HepG2 (cell line): ENCODE results near the gene VAPB. TPM values are rescaled to one million over a fixed set of nuclear protein-coding genes. Genes with fewer than 3 reads are reported as not detected.
A peak's percentile ranks its signal among the peaks of the same experiment; 100 is the strongest.

Experiments
- ATAC-seq: fragments of 200-7000 bp; cut with Tn5 transposase; 3 replicates; pipeline ENCODE4 v1.9.1; 2020; ENCODE audit warnings: mild to moderate bottlenecking, moderate library complexity
- BruUV-seq: library from RNA; stranded (reverse); fragments of 400-500 nt; replicated peaks from 2 replicates; lab custom pipeline; 2021; lab: Mats Ljungman, UMichigan
- CTCF ChIA-PET: fragments of 300-600 bp; formaldehyde crosslinking; extraction: SDS; loops from one replicate; lab custom pipeline; 2021; ENCODE audit warnings: low total read pairs, inconsistent platforms, low intra/inter-chr PET ratio; lab: Yijun Ruan, JAX
- POLR2A ChIA-PET: fragments of 350-600 bp; sonication (Branson Sonifier 250); formaldehyde crosslinking; loops from one replicate; lab custom pipeline; 2020; ENCODE audit warnings: antibody characterized with exemption, inconsistent platforms; lab: Yijun Ruan, JAX
- DNase-seq: peaks from one replicate; pipeline ENCODE4 v3.0.0-alpha.2; 2015; ENCODE audit warnings: low spot score
- FAIRE-seq: peaks from 3 replicates; lab custom pipeline; 2011; peaks lifted over from hg19 to GRCh38; lab: Jason Lieb, UNC
- H2AFZ ChIP-seq: one replicate; pipeline ENCODE4 v1.6.1; 2011; ENCODE audit warnings: low read length, inconsistent platforms
- H3K27ac ChIP-seq: fragments of 300-600 bp; 3 replicates; pipeline ENCODE4 v1.8.0; 2011; ENCODE audit warnings: mixed run types, mild to moderate bottlenecking, mixed read lengths, low read length, inconsistent platforms; ENCODE audit not compliant: insufficient read depth; ENCODE audit errors: extremely low read length
- H3K27me3 ChIP-seq, 2 experiments: fragments of 200-600 bp in 1 of 2; 2 replicates in 1 of 2; 3 replicates in 1 of 2; pipeline versions ENCODE4 v1.6.0 to v1.8.0; 2011; ENCODE audit warnings: low read length in 2 of 2, mild to moderate bottlenecking in 2 of 2, moderate library complexity in 2 of 2, inconsistent platforms in 1 of 2; ENCODE audit not compliant: insufficient read depth in 2 of 2, control insufficient read depth in 1 of 2
- H3K36me3 ChIP-seq, 2 experiments: fragments of 200-600 bp in 1 of 2; replicated peaks in 1 of 2; 2 replicates in 1 of 2; 3 replicates in 1 of 2; pipeline versions ENCODE4 v1.5.1 to v1.8.0; 2011; ENCODE audit warnings: low read length in 2 of 2, inconsistent platforms in 1 of 2; ENCODE audit not compliant: insufficient read depth in 2 of 2, control insufficient read depth in 1 of 2
- H3K4me1 ChIP-seq: 2 replicates; pipeline ENCODE4 v1.5.1; 2012; ENCODE audit warnings: low read length, inconsistent platforms; ENCODE audit not compliant: insufficient read depth
- H3K4me2 ChIP-seq: 2 replicates; pipeline ENCODE4 v1.6.0; 2011; ENCODE audit warnings: low read depth, low read length, inconsistent platforms
- H3K4me3 ChIP-seq, 3 experiments: fragments of 200-600 bp in 1 of 3; sonication (generic), shearing (Covaris generic) in 1 of 3; replicated peaks in 1 of 3; 2 replicates each; pipeline ENCODE4 v1.5.1; 2011 to 2016; ENCODE audit warnings: low read length in 3 of 3, inconsistent platforms in 2 of 3, low read depth in 2 of 3, mild to moderate bottlenecking in 2 of 3, control low read depth in 1 of 3, mixed read lengths in 1 of 3; ENCODE audit not compliant: insufficient read depth in 1 of 3
- H3K79me2 ChIP-seq: one replicate; pipeline ENCODE4 v1.6.1; 2011; ENCODE audit warnings: low read length, inconsistent platforms; ENCODE audit not compliant: insufficient read depth
- H3K9ac ChIP-seq: 2 replicates; pipeline ENCODE4 v1.6.0; 2011; ENCODE audit warnings: mild to moderate bottlenecking, low read depth, low read length, inconsistent platforms; ENCODE audit not compliant: insufficient read depth
- H3K9me3 ChIP-seq: 2 replicates; pipeline ENCODE4 v1.5.1; 2012; ENCODE audit warnings: mild to moderate bottlenecking, low read length
- H4K20me1 ChIP-seq: 2 replicates; pipeline ENCODE4 v1.6.0; 2011; ENCODE audit warnings: inconsistent platforms, mild to moderate bottlenecking, low read length, moderate library complexity; ENCODE audit not compliant: insufficient read depth
- KDM5A ChIP-seq: fragments of 200-600 bp; sonication (generic); IDR thresholded peaks from 2 replicates; pipeline ENCODE4 v1.7.0; 2018; ENCODE audit warnings: antibody characterized with exemption, mild to moderate bottlenecking, low read length, borderline replicate concordance
- MAFF ChIP-seq: IDR thresholded peaks from 2 replicates; pipeline ENCODE4 v1.6.1; 2011; ENCODE audit warnings: low read depth, low read length, improper control_type of control experiment
- MAFK ChIP-seq, 2 experiments: IDR thresholded peaks in 1 of 2; conservative IDR thresholded peaks in 1 of 2; 2 replicates each; pipeline ENCODE4 v1.6.1; 2011; ENCODE audit warnings: improper control_type of control experiment in 2 of 2, low read length in 2 of 2
- POLR2A ChIP-seq, 2 experiments: IDR thresholded peaks; 2 replicates each; pipeline ENCODE4 v1.6.1; 2011; ENCODE audit warnings: low read depth in 2 of 2, low read length in 2 of 2, mild to moderate bottlenecking in 1 of 2, moderate library complexity in 1 of 2; ENCODE audit not compliant: insufficient read depth in 1 of 2
- RBM22 ChIP-seq: fragments of 200-400 bp; formaldehyde crosslinking; optimal IDR thresholded peaks from 2 replicates; pipeline ENCODE3; 2017; ENCODE audit warnings: mild to moderate bottlenecking, low read length, moderate library complexity
- ZNF124 ChIP-seq: sonication (generic); formaldehyde crosslinking; IDR thresholded peaks from 2 replicates; pipeline ENCODE4 v1.4.0; 2020; ENCODE audit warnings: missing genetic modification reagents
- ZNF775 ChIP-seq: sonication (generic); formaldehyde crosslinking; IDR thresholded peaks from 2 replicates; pipeline ENCODE4 v1.4.0; 2020; ENCODE audit warnings: missing genetic modification reagents, mild to moderate bottlenecking, moderate library complexity, borderline replicate concordance
- WGBS: methylation state at CpG from one replicate; pipeline ENCODE4 v1.1.6; 2017; ENCODE audit warnings: low lambda C conversion rate; 5-methylcytosine and 5-hydroxymethylcytosine counted together
- in situ Hi-C: cut with HindIII; loops from 2 replicates; pipeline ENCODE4 v1.10.0; 2017; ENCODE audit warnings: low pct_unique_long_range_greater_than_20kb; ENCODE audit not compliant: extremely low pct_ligation_motif_present
- intact Hi-C: fragments of 100-400 bp; cut with micrococcal nuclease; formaldehyde crosslinking; loops from one replicate; pipeline ENCODE4 v1.10.0; 2022; ENCODE audit not compliant: unreplicated experiment
- polyA plus RNA-seq, 8 experiments: library from polyadenylated mRNA; depleted of rRNA in 3 of 8; stranded (reverse) in 7 of 8; unstranded in 1 of 8; fragments of >200 nt; fragmentation: Illumina TruSeq in 4 of 8; extraction: Trizol in 4 of 8; gene quantifications; 2 replicates each; pipeline versions ENCODE4 v1.2.1 to v1.2.3, GENCODE V29; 2011 to 2016; ENCODE audit warnings: low read depth in 4 of 8, missing spikeins in 1 of 8, mixed read lengths in 1 of 8; ENCODE audit not compliant: insufficient read depth in 1 of 8
- total RNA-seq, 5 experiments: library from RNA; depleted of rRNA; stranded (reverse); fragments of >200 nt; fragmentation: Illumina TruSeq; extraction: Trizol; gene quantifications; 2 replicates each; pipeline ENCODE4 v1.2.3, GENCODE V29; 2016; ENCODE audit warnings: low read depth in 1 of 5
- TF ChIP-seq, protein P1 (sequence below): sonication (generic); formaldehyde crosslinking; IDR thresholded peaks from 2 replicates; pipeline ENCODE4 v1.4.0; 2020; ENCODE audit warnings: low read depth, mild to moderate bottlenecking, missing genetic modification reagents
- TF ChIP-seq, protein P2 (sequence below): sonication (generic); formaldehyde crosslinking; IDR thresholded peaks from 2 replicates; pipeline ENCODE4 v1.5.1; 2020; ENCODE audit warnings: mild to moderate bottlenecking, missing genetic modification reagents, borderline replicate concordance

VAPB gene
- total and polyA plus RNA-seq, 2 of the 13 experiments (the other 11 are each of a cell fraction or from before 2014, with no cell fraction given), result 18.6 to 48.5 TPM

DNA sequence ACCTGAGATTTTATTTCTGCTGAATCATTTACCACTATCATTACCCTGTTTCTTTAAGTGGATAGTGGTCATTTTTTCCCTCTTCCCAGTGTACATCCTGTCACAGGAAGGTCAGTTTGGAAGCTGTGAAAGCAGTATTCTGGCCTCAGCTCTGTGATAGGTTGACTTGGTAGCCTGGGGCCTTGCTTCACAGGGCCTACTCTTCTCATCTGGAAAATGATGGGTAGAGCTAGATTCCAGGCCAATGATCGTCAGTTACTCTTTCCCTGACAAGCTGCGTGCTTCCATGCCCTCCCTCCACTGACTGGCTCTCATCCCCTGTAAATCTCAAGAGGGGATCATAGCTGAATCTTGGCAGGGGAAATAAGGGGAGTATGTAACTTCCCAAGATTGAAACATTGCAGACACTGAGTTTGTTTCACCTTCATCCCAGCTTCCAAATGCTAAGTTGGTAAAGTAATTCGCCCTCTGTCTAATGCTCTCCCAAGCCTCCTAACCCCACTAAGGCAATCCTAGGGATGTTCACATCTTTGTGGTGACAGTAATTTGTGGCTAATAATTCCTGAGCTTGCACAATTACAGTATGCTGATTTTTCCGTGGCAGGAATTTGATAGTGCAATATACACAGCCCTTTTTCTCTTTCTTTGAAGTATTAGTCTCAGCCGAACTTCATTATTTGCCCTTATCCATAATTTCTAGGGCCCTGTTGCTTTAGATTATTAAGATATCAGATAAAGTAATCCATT is 51.2 kb downstream of the VAPB start:
- WGBS, result over 99% methylated on average over 5 of the region's 5 CpGs
- Histone ChIP-seq H3K27me3 (no peaks in the 10 kb centered on the region), H3K4me2 (no peak overlapping the region), H3K27ac (no peak overlapping the region), H3K36me3 (peaks cover 24 to 64% of the 10 kb centered on the region in 2 experiments), H3K9ac (no peak overlapping the region), H4K20me1 (peaks cover 9% of the 10 kb centered on the region; the same call in 1 of the 2 replicates), H3K79me2 (peaks cover 36% of the 10 kb centered on the region), H2AFZ (no peak overlapping the region), H3K4me1 (peaks cover 28% of the 10 kb centered on the region)
- ATAC-seq (no peak), FAIRE-seq (no peak), DNase-seq (no peak)
- BruUV-seq, result no TSS peak
- POLR2A ChIA-PET, result no interaction called here
- intact Hi-C loops (no loop called here), in situ Hi-C loops (no loop called here)
- CTCF ChIA-PET, result no interaction called here
- TF ChIP-seq MAFK (conservative IDR thresholded peaks at IDR 0.05 in 1 of 2, IDR thresholded peaks at IDR 0.05 in 1 of 2; ENCODE audit: low read length in 2 of 2) (peak in 1 of 2 experiments; percentile 59; a peak in 2 of 4 replicates), ZNF775 (no peak), ZNF124 (CRISPR knock-in tag) (no peak), MAFF (peak; percentile 47), RBM22 (peak; percentile 17), POLR2A (IDR thresholded peaks at IDR 0.05; ENCODE audit: insufficient read depth in 1 of 2, low read depth in 2 of 2, low read length in 2 of 2) (0 out of 4 replicates have a peak, but pooled peaks of 1 of the 2 experiments have one; percentile 26)
- TF ChIP-seq, all 625 proteins: peak for 4
- Histone ChIP-seq H3K9me3 (no peaks in the 10 kb centered on the region), H3K4me3 (no peak overlapping the region)

DNA sequence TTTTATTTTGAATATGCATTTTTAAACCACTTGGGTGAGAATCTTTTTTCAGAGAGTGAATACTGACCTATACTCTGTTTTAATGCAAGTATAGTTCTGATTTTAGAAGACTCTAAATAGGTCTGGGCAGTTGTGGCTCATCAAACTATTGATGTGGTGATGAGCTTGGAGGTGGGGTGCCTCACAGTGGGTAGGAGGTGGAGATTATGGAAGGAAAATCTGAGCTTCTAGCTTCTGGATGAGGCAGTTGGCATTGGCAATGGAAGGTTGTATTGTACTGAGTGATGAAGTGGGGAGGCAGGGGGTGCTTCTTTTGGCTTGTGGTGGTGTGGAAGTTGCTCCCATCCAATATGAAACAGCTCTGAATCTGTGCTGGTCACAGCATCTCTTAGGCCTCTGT is 52.7 kb downstream of the VAPB start:
- DNase-seq, result no peak
- Histone ChIP-seq H3K9me3 (no peaks in the 10 kb centered on the region), H4K20me1 (peaks cover 5% of the 10 kb centered on the region; the same call in 1 of the 2 replicates), H3K79me2 (peaks cover 28% of the 10 kb centered on the region), H3K27me3 (no peaks in the 10 kb centered on the region), H3K36me3 (peaks cover 29 to 70% of the 10 kb centered on the region in 2 experiments), H3K9ac (no peak overlapping the region), H3K4me1 (peaks cover 13% of the 10 kb centered on the region), H3K27ac (no peak overlapping the region), H3K4me3 (no peak overlapping the region), H2AFZ (no peak overlapping the region), H3K4me2 (no peak overlapping the region)
- no TSS peak for BruUV-seq
- in situ Hi-C loops, result no loop called here
- ChIA-PET POLR2A (interaction anchor here (0.8 kb wide), 1 partner anchor 9 kb away, joined by 3 read pairs; no protein-coding TSS in a partner anchor), CTCF (no interaction called here)
- no peak for FAIRE-seq
- TF ChIP-seq, protein P1, sequence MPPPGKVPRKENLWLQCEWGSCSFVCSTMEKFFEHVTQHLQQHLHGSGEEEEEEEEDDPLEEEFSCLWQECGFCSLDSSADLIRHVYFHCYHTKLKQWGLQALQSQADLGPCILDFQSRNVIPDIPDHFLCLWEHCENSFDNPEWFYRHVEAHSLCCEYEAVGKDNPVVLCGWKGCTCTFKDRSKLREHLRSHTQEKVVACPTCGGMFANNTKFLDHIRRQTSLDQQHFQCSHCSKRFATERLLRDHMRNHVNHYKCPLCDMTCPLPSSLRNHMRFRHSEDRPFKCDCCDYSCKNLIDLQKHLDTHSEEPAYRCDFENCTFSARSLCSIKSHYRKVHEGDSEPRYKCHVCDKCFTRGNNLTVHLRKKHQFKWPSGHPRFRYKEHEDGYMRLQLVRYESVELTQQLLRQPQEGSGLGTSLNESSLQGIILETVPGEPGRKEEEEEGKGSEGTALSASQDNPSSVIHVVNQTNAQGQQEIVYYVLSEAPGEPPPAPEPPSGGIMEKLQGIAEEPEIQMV, result no peak
- TF ChIP-seq, protein P2, sequence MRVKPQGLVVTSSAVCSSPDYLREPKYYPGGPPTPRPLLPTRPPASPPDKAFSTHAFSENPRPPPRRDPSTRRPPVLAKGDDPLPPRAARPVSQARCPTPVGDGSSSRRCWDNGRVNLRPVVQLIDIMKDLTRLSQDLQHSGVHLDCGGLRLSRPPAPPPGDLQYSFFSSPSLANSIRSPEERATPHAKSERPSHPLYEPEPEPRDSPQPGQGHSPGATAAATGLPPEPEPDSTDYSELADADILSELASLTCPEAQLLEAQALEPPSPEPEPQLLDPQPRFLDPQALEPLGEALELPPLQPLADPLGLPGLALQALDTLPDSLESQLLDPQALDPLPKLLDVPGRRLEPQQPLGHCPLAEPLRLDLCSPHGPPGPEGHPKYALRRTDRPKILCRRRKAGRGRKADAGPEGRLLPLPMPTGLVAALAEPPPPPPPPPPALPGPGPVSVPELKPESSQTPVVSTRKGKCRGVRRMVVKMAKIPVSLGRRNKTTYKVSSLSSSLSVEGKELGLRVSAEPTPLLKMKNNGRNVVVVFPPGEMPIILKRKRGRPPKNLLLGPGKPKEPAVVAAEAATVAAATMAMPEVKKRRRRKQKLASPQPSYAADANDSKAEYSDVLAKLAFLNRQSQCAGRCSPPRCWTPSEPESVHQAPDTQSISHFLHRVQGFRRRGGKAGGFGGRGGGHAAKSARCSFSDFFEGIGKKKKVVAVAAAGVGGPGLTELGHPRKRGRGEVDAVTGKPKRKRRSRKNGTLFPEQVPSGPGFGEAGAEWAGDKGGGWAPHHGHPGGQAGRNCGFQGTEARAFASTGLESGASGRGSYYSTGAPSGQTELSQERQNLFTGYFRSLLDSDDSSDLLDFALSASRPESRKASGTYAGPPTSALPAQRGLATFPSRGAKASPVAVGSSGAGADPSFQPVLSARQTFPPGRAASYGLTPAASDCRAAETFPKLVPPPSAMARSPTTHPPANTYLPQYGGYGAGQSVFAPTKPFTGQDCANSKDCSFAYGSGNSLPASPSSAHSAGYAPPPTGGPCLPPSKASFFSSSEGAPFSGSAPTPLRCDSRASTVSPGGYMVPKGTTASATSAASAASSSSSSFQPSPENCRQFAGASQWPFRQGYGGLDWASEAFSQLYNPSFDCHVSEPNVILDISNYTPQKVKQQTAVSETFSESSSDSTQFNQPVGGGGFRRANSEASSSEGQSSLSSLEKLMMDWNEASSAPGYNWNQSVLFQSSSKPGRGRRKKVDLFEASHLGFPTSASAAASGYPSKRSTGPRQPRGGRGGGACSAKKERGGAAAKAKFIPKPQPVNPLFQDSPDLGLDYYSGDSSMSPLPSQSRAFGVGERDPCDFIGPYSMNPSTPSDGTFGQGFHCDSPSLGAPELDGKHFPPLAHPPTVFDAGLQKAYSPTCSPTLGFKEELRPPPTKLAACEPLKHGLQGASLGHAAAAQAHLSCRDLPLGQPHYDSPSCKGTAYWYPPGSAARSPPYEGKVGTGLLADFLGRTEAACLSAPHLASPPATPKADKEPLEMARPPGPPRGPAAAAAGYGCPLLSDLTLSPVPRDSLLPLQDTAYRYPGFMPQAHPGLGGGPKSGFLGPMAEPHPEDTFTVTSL (CRISPR knock-in tag), result no peak
- no peak for TF ChIP-seq KDM5A
- intact Hi-C loops, result no loop called here
- ATAC-seq, result no peak
